ENCODE data around the gene CDH13.

The CDH13 gene

GRCh38 chr16:83494459-83494858 is 867.7 kb downstream of the CDH13 start:
- Histone ChIP-seq H3K4me3 (ENCODE audit: extremely low read depth, insufficient read depth, low read length, poor library complexity, severe bottlenecking) (no peak overlapping the region), H3K36me3 (ENCODE audit: control insufficient read depth, insufficient read depth, low read length) (no peaks in the 10 kb centered on the region), H3K4me1 (ENCODE audit: control insufficient read depth, insufficient read depth, low read length, poor library complexity, severe bottlenecking) (no peaks in the 10 kb centered on the region), H3K9me3 (ENCODE audit: control insufficient read depth, low read length) (no peaks in the 10 kb centered on the region), H3K27ac (ENCODE audit: low read depth, low read length, severe bottlenecking) (no peak overlapping the region)
- WGBS, 2 experiments (ENCODE audit: insufficient coverage in 2 of 2), result 100% methylated on average over 1 of the region's 1 CpG; no CpG with 5 or more reads in 1 of the 2 experiments

- Histone ChIP-seq H3K27ac (ENCODE audit: low read depth, low read length, severe bottlenecking) (no peak overlapping the region), H3K36me3 (ENCODE audit: control insufficient read depth, insufficient read depth, low read length) (no peaks in the 10 kb centered on the region), H3K4me3 (ENCODE audit: extremely low read depth, insufficient read depth, low read length, poor library complexity, severe bottlenecking) (no peak overlapping the region), H3K9me3 (ENCODE audit: control insufficient read depth, low read length) (no peaks in the 10 kb centered on the region), H3K4me1 (ENCODE audit: control insufficient read depth, insufficient read depth, low read length, poor library complexity, severe bottlenecking) (no peaks in the 10 kb centered on the region)
- WGBS, 2 experiments (ENCODE audit: insufficient coverage in 2 of 2), result 100% methylated on average over 1 of the region's 4 CpGs
Observed at GRCh38 chr16:83501481-83501880, 874.7 kb downstream of the CDH13 start.

- H3K4me1 ChIP-seq (ENCODE audit: control insufficient read depth, insufficient read depth, low read length, poor library complexity, severe bottlenecking), result no peaks in the 10 kb centered on the region
- H3K27ac ChIP-seq (ENCODE audit: low read depth, low read length, severe bottlenecking), result no peak overlapping the region
- 100% methylated on average over 2 of the region's 6 CpGs for WGBS, 2 experiments (ENCODE audit: insufficient coverage in 2 of 2)
- no peak overlapping the region for H3K4me3 ChIP-seq (ENCODE audit: extremely low read depth, insufficient read depth, low read length, poor library complexity, severe bottlenecking)
- H3K9me3 ChIP-seq (ENCODE audit: control insufficient read depth, low read length), result no peaks in the 10 kb centered on the region
- no peaks in the 10 kb centered on the region for H3K36me3 ChIP-seq (ENCODE audit: control insufficient read depth, insufficient read depth, low read length)
Observed at GRCh38 chr16:83508295-83508694, 881.5 kb downstream of the CDH13 start.

GRCh38 chr16:83509316-83509715 is 882.5 kb downstream of the CDH13 start:
- Histone ChIP-seq H3K4me3 (ENCODE audit: extremely low read depth, insufficient read depth, low read length, poor library complexity, severe bottlenecking) (no peak overlapping the region), H3K27ac (ENCODE audit: low read depth, low read length, severe bottlenecking) (no peak overlapping the region), H3K36me3 (ENCODE audit: control insufficient read depth, insufficient read depth, low read length) (no peaks in the 10 kb centered on the region), H3K9me3 (ENCODE audit: control insufficient read depth, low read length) (no peaks in the 10 kb centered on the region), H3K4me1 (ENCODE audit: control insufficient read depth, insufficient read depth, low read length, poor library complexity, severe bottlenecking) (no peaks in the 10 kb centered on the region)

GRCh38 chr16:83510906-83511305 is 884.1 kb downstream of the CDH13 start:
- Histone ChIP-seq H3K36me3 (ENCODE audit: control insufficient read depth, insufficient read depth, low read length) (no peaks in the 10 kb centered on the region), H3K27ac (ENCODE audit: low read depth, low read length, severe bottlenecking) (no peak overlapping the region), H3K4me1 (ENCODE audit: control insufficient read depth, insufficient read depth, low read length, poor library complexity, severe bottlenecking) (no peaks in the 10 kb centered on the region), H3K9me3 (ENCODE audit: control insufficient read depth, low read length) (no peaks in the 10 kb centered on the region), H3K4me3 (ENCODE audit: extremely low read depth, insufficient read depth, low read length, poor library complexity, severe bottlenecking) (no peak overlapping the region)
- WGBS, 2 experiments (ENCODE audit: insufficient coverage in 2 of 2), result 78 to 93% methylated on average over 9 to 12 of the region's 12 CpGs

- H3K9me3 ChIP-seq (ENCODE audit: control insufficient read depth, low read length), result no peaks in the 10 kb centered on the region
- H3K4me1 ChIP-seq (ENCODE audit: control insufficient read depth, insufficient read depth, low read length, poor library complexity, severe bottlenecking), result no peaks in the 10 kb centered on the region
- no peaks in the 10 kb centered on the region for H3K36me3 ChIP-seq (ENCODE audit: control insufficient read depth, insufficient read depth, low read length)
- 87 to 93% methylated on average over 2 to 5 of the region's 8 CpGs for WGBS, 2 experiments (ENCODE audit: insufficient coverage in 2 of 2)
- no peak overlapping the region for H3K4me3 ChIP-seq (ENCODE audit: extremely low read depth, insufficient read depth, low read length, poor library complexity, severe bottlenecking)
- H3K27ac ChIP-seq (ENCODE audit: low read depth, low read length, severe bottlenecking), result peak overlapping the region; percentile 51
Observed at GRCh38 chr16:83513008-83513755, 886.4 kb downstream of the CDH13 start.

GRCh38 chr16:83515395-83515794 is 888.6 kb downstream of the CDH13 start:
- H3K27ac ChIP-seq (ENCODE audit: low read depth, low read length, severe bottlenecking), result no peak overlapping the region
- no peak overlapping the region for H3K4me3 ChIP-seq (ENCODE audit: extremely low read depth, insufficient read depth, low read length, poor library complexity, severe bottlenecking)
- no peaks in the 10 kb centered on the region for H3K36me3 ChIP-seq (ENCODE audit: control insufficient read depth, insufficient read depth, low read length)
- H3K9me3 ChIP-seq (ENCODE audit: control insufficient read depth, low read length), result no peaks in the 10 kb centered on the region
- H3K4me1 ChIP-seq (ENCODE audit: control insufficient read depth, insufficient read depth, low read length, poor library complexity, severe bottlenecking), result no peaks in the 10 kb centered on the region
- no CpG with 5 or more reads among the region's 2 CpGs for WGBS, 2 experiments (ENCODE audit: insufficient coverage in 2 of 2)

- no peak overlapping the region for H3K27ac ChIP-seq (ENCODE audit: low read depth, low read length, severe bottlenecking)
- no peak overlapping the region for H3K4me3 ChIP-seq (ENCODE audit: extremely low read depth, insufficient read depth, low read length, poor library complexity, severe bottlenecking)
- no peaks in the 10 kb centered on the region for H3K4me1 ChIP-seq (ENCODE audit: control insufficient read depth, insufficient read depth, low read length, poor library complexity, severe bottlenecking)
- WGBS, 2 experiments (ENCODE audit: insufficient coverage in 2 of 2), result 80 to 94% methylated on average over 2 of the region's 2 CpGs
- no peaks in the 10 kb centered on the region for H3K36me3 ChIP-seq (ENCODE audit: control insufficient read depth, insufficient read depth, low read length)
- no peaks in the 10 kb centered on the region for H3K9me3 ChIP-seq (ENCODE audit: control insufficient read depth, low read length)
Observed at GRCh38 chr16:83516931-83517330, 890.2 kb downstream of the CDH13 start.

- H3K36me3 ChIP-seq (ENCODE audit: control insufficient read depth, insufficient read depth, low read length), result no peaks in the 10 kb centered on the region
- WGBS, 2 experiments (ENCODE audit: insufficient coverage in 2 of 2), result 62 to 65% methylated on average over 2 of the region's 2 CpGs
- no peak overlapping the region for H3K27ac ChIP-seq (ENCODE audit: low read depth, low read length, severe bottlenecking)
- H3K4me1 ChIP-seq (ENCODE audit: control insufficient read depth, insufficient read depth, low read length, poor library complexity, severe bottlenecking), result no peaks in the 10 kb centered on the region
- H3K4me3 ChIP-seq (ENCODE audit: extremely low read depth, insufficient read depth, low read length, poor library complexity, severe bottlenecking), result no peak overlapping the region
- no peaks in the 10 kb centered on the region for H3K9me3 ChIP-seq (ENCODE audit: control insufficient read depth, low read length)
Observed at GRCh38 chr16:83517398-83517797, 890.6 kb downstream of the CDH13 start.

- 93 to 97% methylated on average over 5 of the region's 5 CpGs for WGBS, 2 experiments (ENCODE audit: insufficient coverage in 2 of 2)
Observed at GRCh38 chr16:83520596-83520995, 893.8 kb downstream of the CDH13 start.

GRCh38 chr16:83530293-83530692 is 903.5 kb downstream of the CDH13 start:
- H3K4me1 ChIP-seq (ENCODE audit: control insufficient read depth, insufficient read depth, low read length, poor library complexity, severe bottlenecking), result peaks cover 12% of the 10 kb centered on the region
- no peaks in the 10 kb centered on the region for H3K36me3 ChIP-seq (ENCODE audit: control insufficient read depth, insufficient read depth, low read length)
- peaks cover 5% of the 10 kb centered on the region for H3K9me3 ChIP-seq (ENCODE audit: control insufficient read depth, low read length)
- no peak overlapping the region for H3K27ac ChIP-seq (ENCODE audit: low read depth, low read length, severe bottlenecking)
- WGBS, 2 experiments (ENCODE audit: insufficient coverage in 2 of 2), result 90 to 100% methylated on average over 2 of the region's 3 CpGs
- H3K4me3 ChIP-seq (ENCODE audit: extremely low read depth, insufficient read depth, low read length, poor library complexity, severe bottlenecking), result no peak overlapping the region

More at GRCh38 chr16:83520596-83520995, 893.8 kb downstream of the CDH13 start:
- Histone ChIP-seq H3K36me3 (ENCODE audit: control insufficient read depth, insufficient read depth, low read length) (no peaks in the 10 kb centered on the region), H3K9me3 (ENCODE audit: control insufficient read depth, low read length) (no peaks in the 10 kb centered on the region), H3K4me1 (ENCODE audit: control insufficient read depth, insufficient read depth, low read length, poor library complexity, severe bottlenecking) (no peaks in the 10 kb centered on the region), H3K27ac (ENCODE audit: low read depth, low read length, severe bottlenecking) (no peak overlapping the region), H3K4me3 (ENCODE audit: extremely low read depth, insufficient read depth, low read length, poor library complexity, severe bottlenecking) (no peak overlapping the region)
